Measurements from ENCODE around the gene DRG2. TPM values are rescaled to one million over a fixed set of nuclear protein-coding genes. Genes with fewer than 3 reads are reported as not detected.

DRG2 gene, protein sequence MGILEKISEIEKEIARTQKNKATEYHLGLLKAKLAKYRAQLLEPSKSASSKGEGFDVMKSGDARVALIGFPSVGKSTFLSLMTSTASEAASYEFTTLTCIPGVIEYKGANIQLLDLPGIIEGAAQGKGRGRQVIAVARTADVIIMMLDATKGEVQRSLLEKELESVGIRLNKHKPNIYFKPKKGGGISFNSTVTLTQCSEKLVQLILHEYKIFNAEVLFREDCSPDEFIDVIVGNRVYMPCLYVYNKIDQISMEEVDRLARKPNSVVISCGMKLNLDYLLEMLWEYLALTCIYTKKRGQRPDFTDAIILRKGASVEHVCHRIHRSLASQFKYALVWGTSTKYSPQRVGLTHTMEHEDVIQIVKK
- 10 to 100 TPM; 34.0 to 46.9 (median 40.4) TPM for polyA plus RNA-seq (ENCODE audit: insufficient read length in 4 of 4)

- DNase-seq (ENCODE audit: low read depth in 4 of 4, low spot score in 2 of 4), result peak; percentile 74 to 88 (median 82)
These were observed at the start of gene DRG2 for GRCh38 chr17:18087610-18088491. DRG2 (plus strand) TSS chr17:18087948; CDS start chr17:18088024, 76 bp downstream.

DNA sequence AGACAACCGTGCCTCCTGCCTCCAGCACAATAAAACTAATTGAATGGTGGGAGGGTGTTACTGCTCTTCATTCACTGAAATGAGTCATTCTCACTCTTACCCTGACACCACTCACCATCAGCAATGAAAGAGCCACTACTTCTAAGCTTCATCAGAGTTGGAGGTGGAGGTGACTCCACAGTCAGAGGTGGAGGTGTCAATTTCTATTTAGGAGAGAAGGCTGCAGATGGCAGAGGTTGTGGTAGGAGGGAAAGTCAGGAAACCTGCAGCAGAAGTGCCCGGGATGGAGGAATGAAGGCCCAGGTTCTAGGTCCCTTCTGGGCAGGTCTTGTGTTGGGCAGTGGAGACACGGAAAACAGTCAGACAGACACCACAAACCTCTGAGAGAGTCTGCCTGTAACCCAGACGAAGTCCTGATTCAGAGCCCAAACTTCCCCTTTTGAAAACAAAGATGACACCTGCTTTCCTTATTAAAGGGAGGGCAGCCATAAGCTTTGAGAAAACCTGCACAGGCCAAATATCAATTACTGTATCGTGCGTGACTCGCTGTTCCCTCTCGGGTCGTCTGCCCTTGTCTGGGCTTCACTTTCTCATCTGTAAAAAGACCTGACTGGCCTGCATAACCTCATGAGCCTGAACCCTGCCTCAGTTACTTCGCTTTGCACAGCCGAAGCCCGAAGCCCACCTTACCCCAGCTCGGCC, 49.4 kb upstream of the DRG2 start:
- no peak for DNase-seq (ENCODE audit: low read depth in 4 of 4, low spot score in 2 of 4)

DNA sequence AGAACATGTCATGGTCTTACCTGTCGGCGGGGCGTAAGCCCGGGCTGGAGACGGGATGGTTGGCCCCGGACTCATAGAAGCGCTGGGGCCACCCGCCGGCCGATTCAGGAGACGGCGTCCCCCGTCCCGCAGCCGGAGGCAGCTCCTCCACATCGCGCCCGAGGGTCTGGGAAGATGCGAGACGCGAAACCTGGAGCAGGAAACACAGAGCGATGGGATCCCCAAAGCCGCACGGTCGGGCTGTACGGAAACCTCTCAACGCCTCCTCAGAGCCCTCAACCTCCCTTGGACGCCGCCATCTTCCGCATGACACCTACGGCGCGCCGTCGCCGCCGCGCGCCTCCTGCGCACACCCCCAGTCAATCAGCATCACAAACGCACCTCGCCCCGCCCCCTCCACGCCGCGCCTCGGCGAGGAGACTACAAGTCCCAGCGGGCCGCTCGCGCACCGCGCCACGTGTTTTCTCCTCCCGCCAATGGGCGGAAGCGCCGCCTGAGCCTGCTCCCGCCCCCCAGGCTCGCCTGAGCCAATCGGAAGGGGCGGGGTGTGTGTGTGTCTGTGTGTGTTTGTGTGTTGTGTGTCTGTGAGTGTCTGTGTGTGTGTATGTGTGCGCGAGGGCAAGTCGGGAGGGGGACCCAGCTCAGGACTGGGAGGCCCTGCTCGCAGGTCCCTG, 48.8 kb upstream of the DRG2 start, which contains the start of the genes ATPAF2 and GID4:
Gene ATPAF2 (minus strand): TSS at position 308 of the 674 bp plus-strand sequence. CDS start 155 bp downstream, at position 153.
Gene GID4 (plus strand): TSS at position 548 of the 674 bp plus-strand sequence. CDS start 57 bp downstream, at position 605.
- DNase-seq (ENCODE audit: low read depth in 4 of 4, low spot score in 2 of 4), result peak; percentile 93 to 97 (median 97)

DNA sequence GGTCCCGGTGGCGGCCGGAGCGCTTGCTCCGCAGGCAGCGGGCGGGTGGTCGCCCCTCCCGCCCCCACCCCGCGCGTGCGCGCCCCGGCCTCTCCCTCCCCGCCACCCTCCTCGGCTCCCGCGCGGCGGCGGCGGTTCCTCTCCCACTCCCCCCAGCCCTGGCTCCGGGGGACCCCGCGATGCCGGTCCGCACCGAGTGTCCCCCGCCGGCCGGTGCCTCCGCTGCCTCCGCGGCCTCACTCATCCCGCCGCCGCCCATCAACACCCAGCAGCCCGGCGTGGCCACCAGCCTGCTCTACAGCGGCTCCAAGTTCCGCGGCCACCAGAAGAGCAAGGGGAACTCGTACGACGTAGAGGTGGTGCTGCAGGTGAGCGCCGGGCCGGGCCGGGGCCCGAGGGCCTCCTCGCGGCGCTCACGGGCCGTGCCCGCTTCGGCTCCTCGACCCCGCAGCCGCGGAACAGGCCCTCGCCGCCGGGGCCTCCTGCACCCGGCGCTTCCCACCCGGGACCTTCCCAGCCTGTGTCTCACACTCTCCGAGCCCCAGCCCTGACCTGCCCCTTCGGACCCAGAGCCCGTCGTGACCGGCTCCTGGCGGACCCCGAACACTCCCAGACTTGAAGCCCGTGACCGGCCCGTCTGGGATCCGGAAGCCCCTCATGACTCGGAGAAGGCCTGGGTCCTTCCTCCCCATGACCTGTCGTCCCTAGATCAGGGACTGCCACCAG, 48.0 kb upstream of the DRG2 start:
- no peak for DNase-seq (ENCODE audit: low read depth in 4 of 4, low spot score in 2 of 4)

DNA sequence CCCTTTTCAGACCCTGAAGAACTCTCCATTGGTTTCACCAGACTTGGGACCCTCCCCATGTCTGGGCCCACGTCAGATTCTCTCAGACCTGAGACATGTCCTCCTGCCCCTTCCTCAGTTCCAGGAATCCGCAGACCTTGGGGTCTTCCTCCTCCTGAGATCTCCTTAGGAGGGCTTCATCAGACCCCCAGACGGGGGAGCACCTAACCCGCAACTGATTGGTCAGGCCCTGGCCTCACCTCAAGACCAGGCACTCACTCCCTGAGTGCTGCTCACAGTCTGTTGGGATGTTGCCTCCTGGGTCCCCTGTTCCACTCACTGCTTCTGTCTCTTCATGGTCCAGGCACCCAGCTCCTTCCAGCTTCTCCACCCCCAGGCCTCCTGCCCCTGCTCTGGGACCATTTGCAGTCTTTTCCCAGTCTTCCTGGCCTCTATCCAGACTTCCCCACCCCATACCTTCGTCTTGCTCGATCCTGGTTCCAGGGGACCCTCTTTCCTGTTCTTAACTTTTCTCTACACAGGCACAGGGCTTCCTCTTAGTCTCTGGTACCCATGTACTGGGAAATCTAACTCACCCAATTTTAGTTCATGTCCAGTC, 47.4 kb upstream of the DRG2 start:
- DNase-seq (ENCODE audit: low read depth in 4 of 4, low spot score in 2 of 4), result no peak

DNA sequence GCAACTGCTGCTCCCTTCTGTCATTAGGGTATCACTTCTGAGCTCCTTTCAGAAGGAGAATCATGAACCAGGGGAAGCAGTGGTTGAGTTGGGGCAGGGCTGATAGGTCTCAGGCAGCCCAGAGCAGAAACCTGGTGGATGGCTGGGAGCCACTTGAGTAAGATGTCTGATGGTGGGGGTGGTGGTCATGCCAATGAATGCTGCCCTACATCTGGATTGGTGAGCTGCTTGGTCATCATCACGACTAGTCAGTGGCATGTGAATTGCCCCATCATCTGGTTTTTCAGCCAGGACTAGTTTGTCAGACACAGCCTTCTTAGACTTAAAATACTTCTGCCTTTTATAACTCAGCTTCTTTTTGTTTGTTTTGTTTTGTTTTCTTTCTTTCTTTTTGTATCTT, 46.0 kb upstream of the DRG2 start:
- DNase-seq (ENCODE audit: low read depth in 4 of 4, low spot score in 2 of 4), result no peak

- DNase-seq (ENCODE audit: low read depth in 4 of 4, low spot score in 2 of 4), result no peak
These were observed 44.8 kb upstream of the DRG2 start for GRCh38 chr17:18042983-18043382.

DNA sequence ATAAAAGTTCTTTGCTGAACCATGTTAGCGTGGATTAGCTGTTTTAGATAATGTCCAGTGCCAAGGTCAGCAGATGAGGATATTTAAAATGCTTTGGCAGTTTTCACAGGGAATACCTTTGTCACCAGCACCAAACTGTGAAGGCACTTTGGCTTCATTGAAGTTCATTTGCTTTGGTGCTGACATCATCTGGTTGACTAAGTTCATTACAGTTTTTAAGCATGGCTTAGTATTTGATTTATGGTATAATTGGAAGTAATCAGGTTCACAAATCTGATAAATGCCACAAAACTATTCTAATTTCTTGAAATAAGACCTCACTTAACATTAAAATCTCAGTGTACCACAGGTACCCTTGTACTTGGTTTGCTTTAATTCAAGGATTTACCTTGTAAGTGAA, 44.3 kb upstream of the DRG2 start:
- no peak for DNase-seq (ENCODE audit: low read depth in 4 of 4, low spot score in 2 of 4)

- no peak for DNase-seq (ENCODE audit: low read depth in 4 of 4, low spot score in 2 of 4)
These were observed 43.1 kb upstream of the DRG2 start for GRCh38 chr17:18044609-18045008.

DNA sequence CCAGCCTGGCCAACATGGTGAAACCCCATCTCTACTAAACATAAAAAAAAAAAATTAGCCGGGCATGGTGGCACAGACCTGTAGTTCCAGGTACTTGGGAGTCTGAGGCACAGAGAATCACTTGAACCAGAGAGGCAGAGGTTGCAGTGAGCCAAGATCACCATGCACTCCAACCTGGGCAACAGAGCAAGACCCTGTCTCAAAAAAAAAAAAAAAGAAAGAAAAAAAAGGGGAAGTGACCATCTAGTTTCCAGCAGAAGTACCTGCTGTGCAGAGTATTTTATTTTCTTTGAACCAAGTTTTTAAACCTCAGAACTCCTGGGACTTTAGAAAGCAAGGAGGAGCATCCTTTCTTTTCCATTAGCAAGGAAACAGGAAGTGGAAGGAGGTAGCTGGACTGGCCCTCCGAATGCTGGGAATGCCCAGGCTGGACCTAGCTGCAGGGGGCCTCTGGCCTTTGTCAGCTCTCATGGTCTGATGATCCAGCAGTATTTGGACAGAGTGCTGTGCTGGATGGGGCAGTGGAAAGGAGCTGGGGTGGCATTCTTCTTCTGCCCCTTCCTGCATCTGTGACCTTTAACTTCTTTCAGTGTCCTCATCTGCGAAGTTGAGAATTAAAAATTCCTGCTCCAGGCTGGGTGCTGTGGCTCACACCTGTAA, 41.9 kb upstream of the DRG2 start:
- DNase-seq (ENCODE audit: low read depth in 4 of 4, low spot score in 2 of 4), result no peak

- DNase-seq (ENCODE audit: low read depth in 4 of 4, low spot score in 2 of 4), result no peak
These were observed 32.2 kb upstream of the DRG2 start for GRCh38 chr17:18055597-18055996.

- DNase-seq (ENCODE audit: low read depth in 4 of 4, low spot score in 2 of 4), result no peak
These were observed 31.5 kb upstream of the DRG2 start for GRCh38 chr17:18056214-18056613.

GRCh38 chr17:18059283-18059682, 28.5 kb upstream of the DRG2 start:
- DNase-seq (ENCODE audit: low read depth in 4 of 4, low spot score in 2 of 4), result no peak

DNA sequence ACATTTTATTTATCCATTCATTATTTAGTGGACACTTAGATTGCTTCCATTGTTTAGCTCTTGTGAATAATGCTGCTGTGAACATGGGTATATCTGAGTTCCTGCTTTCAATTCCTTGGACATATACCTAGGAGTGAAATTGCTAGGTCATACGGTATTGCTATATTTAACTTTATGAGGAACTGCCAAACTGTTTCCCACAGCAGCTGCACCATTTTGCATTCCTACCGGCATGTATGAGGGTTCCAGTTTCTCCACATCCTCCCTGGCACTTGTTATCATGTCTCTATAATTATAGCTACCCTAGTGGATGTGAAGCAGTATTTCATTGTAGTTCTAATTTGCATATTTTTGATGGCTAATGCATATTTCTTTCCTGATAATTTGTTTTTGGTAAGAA, 23.7 kb upstream of the DRG2 start:
- no peak for DNase-seq (ENCODE audit: low read depth in 4 of 4, low spot score in 2 of 4)

DNA sequence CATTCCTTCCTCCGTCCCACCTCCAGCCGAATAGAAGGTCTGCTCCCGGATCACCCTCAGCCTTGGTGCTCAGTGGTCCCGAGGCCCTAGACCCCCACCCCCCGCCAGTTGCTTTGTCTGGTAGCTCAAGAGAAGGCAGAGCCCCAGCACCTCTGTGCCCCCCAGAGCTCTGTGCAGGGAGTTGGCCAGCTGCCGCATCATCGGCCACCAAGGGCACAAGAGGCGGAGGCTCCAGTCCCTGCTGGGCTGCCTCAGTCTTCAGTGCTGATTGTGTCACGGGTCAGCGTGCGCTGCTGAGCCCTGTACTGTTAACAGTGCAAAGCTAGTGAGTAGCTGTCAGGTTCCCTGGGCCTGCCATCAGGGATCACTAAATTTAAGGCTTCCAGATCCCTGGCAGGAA, 22.2 kb upstream of the DRG2 start:
- DNase-seq (ENCODE audit: low read depth in 4 of 4, low spot score in 2 of 4), result no peak

- DNase-seq (ENCODE audit: low read depth in 4 of 4, low spot score in 2 of 4), result no peak
These were observed 20.9 kb upstream of the DRG2 start for GRCh38 chr17:18066866-18067265.

DNA sequence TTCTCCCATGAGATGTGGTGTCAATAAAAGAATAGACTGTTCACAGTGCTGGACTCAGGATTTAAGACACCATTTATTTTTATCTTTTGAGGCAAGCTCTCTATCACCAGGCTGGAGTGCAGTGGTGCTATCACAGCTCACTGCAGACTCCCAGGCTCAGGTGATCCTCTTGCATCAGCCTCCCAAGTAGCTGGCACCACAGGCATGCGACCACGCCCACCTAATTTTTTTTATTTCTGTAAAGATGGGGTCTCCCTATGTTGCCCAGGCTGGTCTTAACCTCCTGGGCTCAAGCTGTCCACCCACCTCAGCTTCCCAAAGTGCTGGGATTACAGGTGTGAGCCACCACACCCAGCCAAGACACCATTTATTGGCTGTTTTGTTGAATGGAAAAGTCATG, 18.6 kb upstream of the DRG2 start:
- DNase-seq (ENCODE audit: low read depth in 4 of 4, low spot score in 2 of 4), result no peak

GRCh38 chr17:18070861-18071340, 16.8 kb upstream of the DRG2 start:
- DNase-seq (ENCODE audit: low read depth in 4 of 4, low spot score in 2 of 4), result peak in 3 of 4 donors; percentile 21 to 50 (median 28)
